DOHH2 (cell line): ENCODE results near the gene NEUROG2.

Experiments used
- CTCF ChIP-seq: fragments of 200-600 bp; sonication (generic); IDR thresholded peaks from one replicate; pipeline ENCODE4 v1.5.1; 2014; ENCODE audit warnings: antibody characterized with exemption, mild to moderate bottlenecking, low read depth, low read length; ENCODE audit not compliant: poor library complexity, severe bottlenecking
- EZH2phosphoT487 ChIP-seq: fragments of 200-600 bp; sonication (generic); IDR thresholded peaks from 2 replicates; pipeline ENCODE4 v1.6.1; 2017; ENCODE audit warnings: borderline replicate concordance, mild to moderate bottlenecking, antibody characterized with exemption, low read length, moderate library complexity, mixed read lengths

- TF ChIP-seq CTCF, result no peak
- TF ChIP-seq EZH2phosphoT487, result no peak
Observed at GRCh38 chr4:112517911-112518310, 1.9 kb upstream of the NEUROG2 start.
